OCI-LY7 (cell line): ENCODE data around the gene NFKB2.

Source experiments
- CTCF ChIP-seq: fragments of 200-600 bp; sonication (generic); conservative IDR thresholded peaks from 2 replicates; pipeline ENCODE4 v1.5.1; 2014; ENCODE audit warnings: mild to moderate bottlenecking, antibody characterized with exemption, low read length, moderate library complexity, mixed read lengths
- EZH2phosphoT487 ChIP-seq: fragments of 200-600 bp; sonication (generic); IDR thresholded peaks from 2 replicates; pipeline ENCODE4 v1.6.1; 2018; ENCODE audit warnings: low read depth, borderline replicate concordance, mild to moderate bottlenecking, mixed run types, antibody characterized with exemption, low read length, moderate library complexity, mixed read lengths

GRCh38 chr10:102424145-102424544 lies 28.6 kb downstream of the NFKB2 start:
- TF ChIP-seq CTCF (no peak), EZH2phosphoT487 (no peak)
